Bone marrow (tissue), 2 donors: ENCODE measurements around the gene ITM2C.
A peak's percentile ranks its signal among the peaks of the same experiment; 100 is the strongest.

Experiments
- DNase-seq, 2 donors: peaks; one replicate each; lab custom pipeline; 2025; lab: John Stamatoyannopoulos, UW

ITM2C gene

DNA sequence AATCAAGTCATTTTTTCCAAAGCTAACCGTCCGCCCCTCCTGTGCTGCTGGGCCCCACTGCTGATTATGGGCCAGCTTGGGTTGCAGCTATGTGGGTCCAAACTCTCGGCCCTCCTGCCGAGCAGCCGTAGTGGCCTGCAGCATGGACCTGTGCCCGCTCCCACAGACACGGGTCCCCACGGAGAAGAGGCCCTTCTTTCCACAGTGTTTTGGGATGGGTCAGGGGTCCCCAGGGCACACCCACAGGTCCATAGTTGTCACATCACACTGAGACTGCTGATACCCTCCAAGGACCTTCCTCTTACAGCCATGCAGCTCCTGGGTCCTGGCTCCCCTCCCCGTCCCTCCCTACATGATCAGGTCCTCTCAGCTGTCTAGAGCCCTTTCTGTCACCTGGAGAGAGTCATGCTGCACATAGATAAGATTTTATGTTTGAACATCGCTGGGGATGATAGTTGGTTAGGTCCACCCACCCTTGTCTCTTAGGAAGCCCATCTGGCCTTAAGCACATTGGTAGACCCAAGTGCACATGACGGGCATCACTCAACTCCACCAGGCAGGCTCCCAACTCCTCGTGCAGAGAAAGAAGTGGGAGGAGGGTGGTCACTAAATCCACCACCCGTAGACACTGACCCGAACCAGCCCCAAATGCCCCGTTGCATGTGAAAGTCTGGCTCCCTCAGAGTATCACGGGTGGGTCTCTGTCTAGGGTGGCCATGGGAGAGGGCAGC is 42.8 kb downstream of the ITM2C start:
- no peak for DNase-seq

- DNase-seq: no peak
Observed at GRCh38 chr2:230908092-230908594, 43.4 kb downstream of the ITM2C start.

DNA sequence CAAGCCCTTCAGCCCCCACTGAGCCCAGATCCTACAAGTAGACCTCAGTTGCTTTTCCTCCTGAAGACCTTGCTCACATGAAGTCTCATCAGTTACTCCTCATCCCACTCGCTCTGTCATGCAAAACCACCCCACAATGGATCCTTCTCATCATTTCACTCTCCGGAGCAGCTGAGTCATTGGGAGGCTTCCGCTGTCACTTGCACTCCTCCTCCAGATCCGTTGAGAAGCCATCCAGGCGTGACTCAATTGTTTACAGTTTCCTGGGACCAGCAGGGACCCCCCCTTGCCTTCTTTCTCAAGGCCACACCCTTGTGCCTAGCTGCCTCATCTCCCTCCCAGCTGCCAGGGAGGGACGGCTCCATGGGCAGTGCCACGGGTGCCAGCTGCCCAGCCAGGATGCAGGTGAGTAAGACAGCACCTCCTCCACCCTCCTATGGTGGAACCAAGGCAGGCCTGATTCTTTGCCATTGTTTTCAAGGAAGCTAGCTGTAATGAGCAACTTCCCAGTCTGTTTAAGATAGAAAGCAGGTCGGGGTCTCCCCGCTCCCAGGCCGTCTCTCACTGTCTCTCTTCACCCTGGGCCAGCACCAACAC is 44.0 kb downstream of the ITM2C start:
- no peak for DNase-seq

DNA sequence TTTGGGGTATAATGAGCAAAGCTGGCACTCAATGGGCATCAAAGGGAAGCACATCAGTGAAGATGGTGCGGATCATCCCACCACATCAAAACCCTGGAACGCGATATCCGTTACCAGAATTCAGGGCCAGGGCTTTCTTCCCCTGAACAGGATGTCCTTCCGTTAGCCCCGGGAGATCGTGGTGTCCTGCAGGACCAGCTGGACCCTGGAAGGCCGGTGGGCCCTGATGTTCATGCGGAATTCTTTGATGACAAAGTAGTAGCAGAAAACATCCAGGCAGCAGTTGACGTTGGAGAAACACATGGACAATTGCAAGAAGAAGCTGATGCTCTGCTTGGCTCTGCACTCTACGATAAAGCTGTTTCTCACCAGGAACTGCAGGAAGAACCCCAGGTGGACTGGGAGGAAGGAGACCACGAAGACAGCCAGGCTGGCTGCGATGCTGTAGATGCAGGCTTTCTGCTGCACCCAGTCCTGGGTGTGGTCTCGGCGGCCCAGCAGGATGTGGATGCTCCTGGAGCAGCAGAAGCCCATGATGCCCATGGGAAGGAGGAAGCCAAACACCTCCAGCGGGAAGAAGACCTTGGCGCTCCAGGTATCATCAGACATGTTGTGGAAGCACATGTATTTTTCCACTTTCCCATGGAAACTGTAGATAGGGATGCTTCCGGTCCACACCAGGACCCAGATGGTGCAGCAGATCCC is 45.3 kb downstream of the ITM2C start:
- DNase-seq: no peak

DNA sequence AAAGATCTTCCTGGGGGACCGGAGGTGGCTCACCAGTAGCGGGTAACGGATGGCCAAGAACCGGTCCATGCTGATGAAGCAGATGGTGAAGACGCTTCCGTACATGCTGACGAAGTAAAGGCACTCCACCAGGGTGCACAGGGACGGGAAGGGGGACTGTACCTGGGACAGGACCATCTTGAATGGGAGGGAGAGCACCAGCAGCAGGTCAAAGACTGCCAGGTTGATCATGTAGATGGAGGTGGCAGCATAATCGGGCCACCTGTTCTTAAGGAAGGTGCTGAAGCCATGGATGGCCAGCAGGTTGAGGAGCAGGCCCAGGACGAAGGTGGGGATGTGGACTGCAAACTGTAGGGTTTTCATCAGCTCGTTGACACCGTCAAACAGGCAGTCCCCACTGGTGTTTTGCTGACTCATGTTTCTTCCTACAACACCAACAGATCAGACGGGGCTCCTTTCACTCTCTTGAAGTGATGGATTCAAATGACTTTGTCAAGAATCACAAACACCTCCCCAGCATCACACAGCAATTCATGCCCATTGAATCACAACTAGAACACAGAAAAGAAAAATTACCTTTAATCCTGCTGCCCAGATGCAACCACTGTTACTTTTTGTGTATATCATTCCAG is 45.9 kb downstream of the ITM2C start:
- no peak for DNase-seq

- DNase-seq: no peak
Observed at GRCh38 chr2:230912046-230912445, 47.3 kb downstream of the ITM2C start.

DNA sequence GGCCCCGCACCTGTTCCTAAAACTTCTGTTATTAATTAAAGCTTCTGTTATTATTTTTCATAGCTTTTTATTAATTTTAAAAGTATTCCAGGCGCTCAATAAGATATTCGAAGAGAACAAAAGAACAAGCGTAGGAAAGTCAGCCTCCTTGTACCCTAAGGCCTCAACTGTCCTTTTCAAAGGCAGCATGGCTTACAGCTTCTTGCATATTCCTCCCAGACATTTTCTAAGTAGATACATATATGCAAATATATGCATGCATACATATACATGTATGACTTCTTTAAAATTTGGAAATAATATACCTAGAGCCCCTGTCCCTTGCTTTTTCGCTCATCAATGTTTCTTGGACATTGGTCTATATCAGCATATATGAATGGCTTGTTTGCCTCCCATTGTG is 48.0 kb downstream of the ITM2C start:
- DNase-seq: no peak

DNA sequence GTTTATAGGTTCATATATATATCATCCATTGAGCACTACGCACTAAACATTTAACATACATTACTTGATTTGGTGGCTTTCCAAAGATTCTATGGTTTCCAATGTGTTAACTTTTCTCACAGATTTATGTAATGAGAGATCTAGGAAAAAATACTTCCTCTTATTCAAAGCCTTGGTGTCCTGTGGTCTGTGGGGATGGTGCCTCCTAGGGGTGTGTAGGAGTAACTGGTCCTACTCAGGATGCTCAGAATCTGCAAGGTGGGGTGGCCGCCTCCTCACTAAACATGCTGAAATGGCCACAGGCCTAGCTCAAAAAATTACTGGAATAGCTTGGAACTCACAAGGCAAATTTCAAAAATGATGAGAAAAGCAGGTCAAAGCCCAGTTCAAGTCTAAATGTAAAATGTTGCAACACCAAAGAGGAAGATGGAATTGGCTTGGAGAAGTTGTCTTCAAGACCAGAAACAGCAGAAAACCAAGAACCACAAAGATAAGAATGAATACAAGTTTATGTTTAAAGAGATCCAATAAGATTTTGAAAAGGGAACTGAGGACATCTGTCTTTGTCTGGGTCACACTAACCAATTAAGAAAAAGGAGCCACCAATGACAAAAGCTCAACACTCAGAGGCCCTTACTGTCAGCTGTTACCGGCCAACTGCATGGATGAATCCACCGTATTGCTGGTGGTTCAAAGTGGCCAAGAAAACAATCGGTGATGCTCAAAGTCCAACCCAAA is 48.8 kb downstream of the ITM2C start:
- DNase-seq: peak in 1 of 2 donors; percentile 72

DNA sequence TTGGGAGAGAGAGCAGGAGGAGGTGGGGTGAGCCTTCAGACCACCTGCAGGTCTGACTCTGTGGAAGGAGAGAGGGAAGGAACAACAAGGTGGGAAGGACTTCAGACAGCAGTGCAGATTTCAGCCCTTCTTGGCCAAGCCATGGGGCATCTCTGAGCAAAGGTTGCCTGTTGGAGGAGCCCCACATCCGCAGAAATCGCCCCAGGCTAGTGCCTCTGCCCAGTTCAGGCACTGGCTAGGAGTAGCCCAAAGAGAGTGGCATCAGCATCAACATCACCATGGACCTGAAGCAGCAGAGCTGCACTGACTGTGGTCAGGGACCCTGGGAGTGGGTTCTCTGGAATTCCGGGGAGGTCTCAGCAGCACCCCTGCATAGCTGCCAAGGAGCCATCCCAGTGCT is 50.1 kb downstream of the ITM2C start:
- DNase-seq: no peak

- no peak for DNase-seq
Observed at GRCh38 chr2:230915319-230915718, 50.6 kb downstream of the ITM2C start.

GRCh38 chr2:230916218-230916617 is 51.5 kb downstream of the ITM2C start:
- DNase-seq: no peak

- no peak for DNase-seq
Observed at GRCh38 chr2:230919240-230919639, 54.5 kb downstream of the ITM2C start.

DNA sequence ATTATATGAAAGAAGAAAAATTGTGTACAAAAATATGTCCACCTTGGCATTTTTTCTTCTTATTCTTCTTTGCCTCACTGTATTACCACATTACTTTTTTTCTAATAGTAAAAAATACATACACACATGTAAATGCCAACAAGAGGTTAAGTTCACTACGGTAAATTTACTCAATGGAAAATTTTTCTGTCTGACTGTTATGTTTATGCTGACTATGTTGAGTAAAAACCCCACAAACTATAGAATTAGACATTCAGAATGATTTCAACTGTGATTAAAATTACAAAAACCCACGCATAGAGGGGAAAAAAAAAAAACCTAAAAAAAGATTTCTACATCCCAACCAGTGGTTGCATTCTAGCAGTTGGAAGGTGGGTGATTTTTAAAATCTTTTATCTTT is 54.9 kb downstream of the ITM2C start:
- no peak for DNase-seq

GRCh38 chr2:230920167-230920566 is 55.4 kb downstream of the ITM2C start:
- no peak for DNase-seq

- no peak for DNase-seq
Observed at GRCh38 chr2:230921806-230922595, 57.3 kb downstream of the ITM2C start.

DNA sequence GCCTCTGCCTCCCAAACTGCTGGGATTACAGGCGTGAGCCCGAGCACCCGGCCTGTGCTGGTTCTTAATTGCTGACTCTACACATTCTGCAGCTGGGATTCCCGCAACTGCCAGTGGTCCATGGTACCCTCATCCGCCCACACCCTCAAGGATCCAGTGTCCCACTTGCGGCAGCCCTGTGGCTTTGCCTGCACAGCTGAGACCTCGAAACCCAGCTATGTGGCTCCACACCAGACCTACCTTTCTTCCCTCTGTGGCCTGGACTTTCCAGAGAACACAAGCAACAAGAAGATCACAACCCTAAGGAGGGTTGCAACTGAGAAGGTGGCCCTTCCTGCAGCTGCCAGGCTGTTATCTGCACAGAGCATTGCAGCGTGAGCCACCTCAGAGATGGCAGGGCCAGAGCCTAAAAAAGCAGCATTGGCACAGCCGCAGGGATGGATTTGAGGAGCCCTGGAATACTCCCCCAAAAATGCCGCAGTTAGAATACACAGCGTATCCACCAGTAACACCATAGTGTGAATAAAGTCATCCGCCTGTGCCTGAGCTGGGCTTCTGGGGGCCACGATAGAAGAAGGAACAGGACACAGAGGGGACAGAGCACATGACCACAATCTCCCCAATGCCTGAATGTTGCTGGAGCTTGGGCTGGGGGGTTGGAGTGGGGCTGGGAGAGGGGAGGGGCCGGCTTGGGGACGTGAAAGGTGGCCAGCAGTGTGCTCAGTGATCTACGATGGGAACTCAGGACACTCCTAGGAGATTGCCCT is 58.4 kb downstream of the ITM2C start:
- DNase-seq: no peak

DNA sequence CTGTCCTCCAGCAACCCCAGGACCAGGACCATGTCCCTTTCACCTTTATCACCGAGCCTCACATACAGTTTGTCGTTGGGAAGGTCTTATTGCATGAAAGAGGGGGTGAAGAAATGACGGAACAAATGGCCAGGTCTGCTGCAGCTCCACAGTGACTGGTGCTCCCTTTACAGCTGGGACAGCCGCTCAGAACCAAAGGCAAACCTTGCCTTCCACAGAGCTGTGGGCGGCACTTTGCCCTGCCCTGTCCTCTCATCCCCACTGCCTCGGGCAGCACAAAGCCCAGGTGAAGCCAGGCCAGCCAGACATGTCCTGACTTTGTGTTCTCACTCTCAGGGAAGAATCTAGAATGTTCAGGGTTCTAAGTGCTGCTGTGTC is 59.3 kb downstream of the ITM2C start:
- no peak for DNase-seq

- DNase-seq: peak; percentile 27 to 43
Observed at GRCh38 chr2:230924470-230925341, 60.0 kb downstream of the ITM2C start, which contains the start of gene GPR55. Gene GPR55 (minus strand): TSS chr2:230925242. CDS start chr2:230910962, 14,280 bp downstream.

GRCh38 chr2:230925443-230925878 is 60.7 kb downstream of the ITM2C start:
- DNase-seq: no peak
